EL (cell line): ENCODE data around the gene ANO10.
"Not testable (repeated sequence)": the region's sequence is repeated elsewhere in the genome, so short reads cannot be mapped to it uniquely, and the experiment has no call there.

Experiments used
- DNase-seq: peaks from one replicate; pipeline ENCODE4 v3.0.0-alpha.2; 2016

Gene ANO10

DNA sequence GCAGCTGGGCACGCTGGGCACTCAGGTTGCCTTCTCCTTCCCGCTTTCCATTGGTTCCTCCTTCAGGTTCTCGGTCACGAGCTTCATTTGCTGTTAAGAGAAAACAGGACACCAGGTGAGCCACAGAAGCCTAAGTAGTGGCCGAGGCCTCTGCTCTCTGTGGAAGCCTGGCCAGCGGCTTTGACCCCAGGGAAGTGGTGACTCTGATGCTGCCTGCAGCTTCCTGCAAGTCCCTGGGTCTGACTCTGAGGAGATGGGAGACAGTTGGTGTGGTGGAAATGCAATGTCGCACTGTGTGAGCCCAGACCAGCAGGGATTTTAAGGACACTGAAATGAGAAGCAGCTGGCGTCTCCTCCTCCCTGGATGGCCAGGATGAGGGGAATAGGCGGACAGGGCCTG is 254.9 kb downstream of the ANO10 start:
- no peak for DNase-seq

- DNase-seq: no peak
These were observed 255.3 kb downstream of the ANO10 start for GRCh38 chr3:43366481-43366880.

GRCh38 chr3:43365601-43366305 is 256.1 kb downstream of the ANO10 start:
- DNase-seq: no peak

DNA sequence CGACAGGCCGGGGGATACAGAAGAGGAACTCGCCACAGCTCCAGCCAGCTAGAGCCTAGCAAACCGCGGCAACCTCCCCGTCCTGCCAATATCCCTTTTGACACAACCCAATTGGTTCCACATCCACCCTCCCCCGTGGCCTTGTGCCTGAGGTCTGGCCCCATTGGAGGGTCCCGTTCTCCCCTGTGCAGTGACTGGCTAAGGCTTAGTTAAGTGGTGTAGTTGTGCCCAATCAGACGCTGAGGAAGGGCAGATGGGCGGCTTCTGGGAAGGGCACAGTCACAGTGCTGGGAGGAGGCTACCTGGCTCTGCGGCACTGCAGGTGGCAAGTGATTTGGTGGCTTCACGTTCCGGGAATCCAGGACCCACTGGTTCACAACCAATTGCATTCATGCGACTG is 256.9 kb downstream of the ANO10 start:
- DNase-seq: no peak

GRCh38 chr3:43364494-43364893 is 257.3 kb downstream of the ANO10 start:
- DNase-seq: no peak

- no peak for DNase-seq
These were observed 258.1 kb downstream of the ANO10 start for GRCh38 chr3:43363621-43364266.

DNA sequence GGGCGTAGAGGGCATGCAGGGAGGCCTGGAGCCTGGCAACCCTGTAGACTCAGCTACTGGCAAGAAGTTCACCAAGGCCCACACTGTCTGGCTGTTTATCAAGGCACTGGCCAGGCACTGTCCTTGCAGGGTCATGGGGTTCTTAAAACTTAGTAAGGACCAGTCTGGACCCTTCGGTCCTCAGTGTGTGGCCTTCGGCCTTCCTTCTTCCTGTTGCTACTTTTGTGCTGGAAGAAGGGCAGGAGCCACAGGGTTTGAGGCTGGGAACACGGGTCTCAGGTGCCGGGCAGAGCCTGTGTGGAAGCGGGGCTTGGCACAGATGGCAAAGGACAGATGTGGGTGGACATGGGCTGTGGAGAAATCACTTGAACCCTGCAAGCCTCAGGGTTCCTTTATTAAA is 258.9 kb downstream of the ANO10 start:
- DNase-seq: no peak

- DNase-seq: no peak
These were observed 259.6 kb downstream of the ANO10 start for GRCh38 chr3:43362183-43362582.

- no peak for DNase-seq
These were observed 260.7 kb downstream of the ANO10 start for GRCh38 chr3:43361077-43361476.

GRCh38 chr3:43356033-43356432 is 265.8 kb downstream of the ANO10 start:
- not testable (repeated sequence) for DNase-seq

- DNase-seq: no peak
These were observed 267.7 kb downstream of the ANO10 start for GRCh38 chr3:43353923-43354670.

DNA sequence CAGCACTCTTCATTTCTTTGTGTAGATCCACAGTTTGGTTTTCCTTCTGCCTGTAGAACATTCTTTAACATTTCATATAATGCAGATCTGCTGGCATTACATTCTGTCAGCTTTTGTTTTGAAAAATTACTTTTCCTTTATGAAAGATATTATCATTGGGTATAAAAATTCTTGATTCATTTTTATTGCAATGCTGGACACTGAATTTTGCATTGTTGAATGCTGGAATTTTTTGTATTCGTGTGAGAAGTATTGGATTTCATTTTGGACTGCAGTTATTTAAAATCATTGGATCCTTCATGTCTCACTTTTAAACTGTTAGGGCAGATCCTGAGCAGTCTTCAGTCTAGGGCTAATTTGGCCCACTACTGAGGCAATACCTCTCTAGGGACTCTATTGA is 268.4 kb downstream of the ANO10 start:
- no peak for DNase-seq

DNA sequence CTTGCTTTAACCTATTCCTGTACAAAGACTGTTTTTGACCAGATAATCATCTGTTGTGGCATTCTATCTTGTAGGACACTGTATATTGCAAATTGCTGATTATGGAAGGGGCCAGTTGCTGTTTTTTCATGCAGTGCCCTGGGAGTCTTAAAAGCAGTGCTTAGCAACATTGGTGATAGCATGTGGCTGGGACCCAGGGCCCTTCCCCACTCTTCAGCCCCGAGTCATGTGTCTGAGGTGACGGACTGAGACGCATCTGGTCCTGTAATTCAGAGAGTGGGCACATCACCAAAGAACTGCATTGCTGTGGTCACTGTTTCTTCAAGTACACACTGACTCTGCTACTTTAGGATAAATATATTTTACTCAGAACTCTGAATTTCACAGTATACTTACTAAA is 272.1 kb downstream of the ANO10 start:
- DNase-seq: no peak

GRCh38 chr3:43348852-43349574 is 272.8 kb downstream of the ANO10 start:
- DNase-seq: no peak

DNA sequence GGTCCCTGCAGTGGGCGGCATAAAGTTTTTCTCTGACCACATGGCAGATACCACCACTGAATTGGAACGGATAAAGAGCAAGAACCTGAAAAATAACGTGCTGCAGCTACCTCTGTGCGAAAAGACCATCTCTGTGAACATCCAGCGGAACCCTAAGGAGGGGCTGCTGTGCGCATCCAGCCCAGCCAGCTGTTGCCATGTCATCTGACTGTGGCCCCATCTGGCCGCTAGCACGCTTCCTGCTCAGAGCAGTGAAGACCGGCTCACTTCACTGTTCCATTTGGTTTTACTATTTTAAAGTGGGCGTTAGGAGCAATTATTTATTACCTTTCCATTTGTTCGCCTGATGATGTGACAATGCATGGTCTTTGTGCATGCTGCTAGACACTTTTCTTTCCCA is 273.5 kb downstream of the ANO10 start:
- no peak for DNase-seq

- no peak for DNase-seq
These were observed 274.0 kb downstream of the ANO10 start for GRCh38 chr3:43347774-43348173.

DNA sequence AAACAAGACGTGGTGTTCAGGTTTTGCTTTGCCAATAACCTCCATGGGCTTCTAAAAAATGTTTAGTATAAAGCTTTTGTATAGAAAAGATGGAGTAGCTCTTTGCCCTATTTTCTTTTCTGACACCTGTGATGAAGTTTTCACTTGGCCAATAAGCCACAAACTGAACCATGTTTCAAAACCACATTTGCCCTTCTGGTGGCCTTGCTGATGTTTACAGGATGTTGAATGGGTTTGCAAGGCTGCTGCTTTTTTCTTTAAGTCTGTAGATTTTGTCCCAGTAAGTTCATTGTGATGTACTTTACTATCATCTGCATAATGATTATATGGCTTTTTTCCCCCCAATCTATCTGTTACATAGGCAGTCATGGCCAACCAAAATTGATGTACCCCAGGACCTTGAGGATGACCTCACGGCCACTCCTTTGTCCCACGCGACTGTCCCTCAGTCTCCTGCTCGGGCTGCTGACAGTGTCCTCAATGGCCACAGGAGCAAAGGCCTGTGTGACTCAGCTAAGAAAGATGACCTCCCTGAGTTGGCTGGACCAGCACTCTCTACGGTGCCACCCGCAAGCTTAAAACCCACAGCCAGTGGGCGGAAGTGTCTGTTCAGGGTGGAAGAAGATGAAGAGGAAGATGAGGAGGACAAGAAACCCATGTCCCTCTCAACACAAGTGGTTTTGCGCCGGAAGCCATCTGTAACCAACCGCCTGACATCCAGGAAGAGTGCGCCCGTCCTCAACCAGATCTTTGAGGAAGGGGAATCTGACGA is 274.6 kb downstream of the ANO10 start:
- no peak for DNase-seq

- DNase-seq: peak; percentile 67
These were observed 275.9 kb downstream of the ANO10 start for GRCh38 chr3:43345877-43346276.

DNA sequence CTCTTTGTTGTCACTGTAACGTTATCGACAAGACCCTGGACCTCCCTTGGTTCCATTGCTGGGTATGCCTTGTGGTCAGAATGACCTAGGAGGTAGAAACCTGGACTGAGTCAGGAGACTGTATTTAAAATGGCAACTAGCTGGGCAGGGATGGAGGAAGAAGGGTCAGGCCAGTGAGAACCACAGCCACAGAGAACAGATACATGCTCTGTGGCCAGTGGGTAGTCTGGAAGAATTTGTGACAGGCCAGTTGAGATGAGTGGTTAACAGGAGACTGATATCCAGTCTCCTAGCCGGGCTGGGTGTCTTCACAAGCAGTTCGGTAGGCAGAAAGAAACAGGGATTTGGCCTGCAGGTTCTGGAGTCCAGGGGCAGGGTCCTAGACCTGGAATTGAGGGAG is 276.6 kb downstream of the ANO10 start:
- no peak for DNase-seq

GRCh38 chr3:43344520-43344919 is 277.3 kb downstream of the ANO10 start:
- no peak for DNase-seq

- DNase-seq: no peak
These were observed 278.0 kb downstream of the ANO10 start for GRCh38 chr3:43343815-43344214.

- no peak for DNase-seq
These were observed 278.6 kb downstream of the ANO10 start for GRCh38 chr3:43343185-43343584.

GRCh38 chr3:43341788-43342187 is 280.0 kb downstream of the ANO10 start:
- no peak for DNase-seq
